Ishikawa (cell line): Measurements from ENCODE around the gene NPAT.

Source experiments
- CEBPB ChIP-seq: IDR thresholded peaks from 2 replicates; pipeline ENCODE4 v1.6.1; 2012
- CREB1 ChIP-seq: IDR thresholded peaks from 2 replicates; pipeline ENCODE4 v1.6.1; 2012; ENCODE audit warnings: low read depth
- EGR1 ChIP-seq: IDR thresholded peaks from 2 replicates; pipeline ENCODE4 v1.6.1; 2012
- EP300 ChIP-seq: IDR thresholded peaks from 2 replicates; pipeline ENCODE4 v1.6.1; 2012; ENCODE audit warnings: borderline replicate concordance
- FOXM1 ChIP-seq: IDR thresholded peaks from 2 replicates; pipeline ENCODE4 v1.6.1; 2012; ENCODE audit warnings: low read depth, borderline replicate concordance
- MAX ChIP-seq: IDR thresholded peaks from 2 replicates; pipeline ENCODE4 v1.6.1; 2012
- NFIC ChIP-seq: IDR thresholded peaks from 2 replicates; pipeline ENCODE4 v1.6.1; 2012
- RAD21 ChIP-seq: IDR thresholded peaks from 2 replicates; pipeline ENCODE4 v1.6.1; 2012; ENCODE audit warnings: low read depth
- REST ChIP-seq: IDR thresholded peaks from 2 replicates; pipeline ENCODE4 v1.6.1; 2012; ENCODE audit warnings: low read depth, mild to moderate bottlenecking
- TAF1 ChIP-seq: IDR thresholded peaks from 2 replicates; pipeline ENCODE4 v1.6.1; 2012; ENCODE audit warnings: low read depth, mild to moderate bottlenecking
- TCF12 ChIP-seq: IDR thresholded peaks from 2 replicates; pipeline ENCODE4 v1.6.1; 2012; ENCODE audit warnings: low read depth
- TEAD4 ChIP-seq: IDR thresholded peaks from 2 replicates; pipeline ENCODE4 v1.6.1; 2012
- USF1 ChIP-seq: IDR thresholded peaks from 2 replicates; pipeline ENCODE4 v1.6.1; 2012
- YY1 ChIP-seq: IDR thresholded peaks from 2 replicates; pipeline ENCODE4 v1.6.1; 2012; ENCODE audit warnings: low read depth
- ZBTB7A ChIP-seq: IDR thresholded peaks from 2 replicates; pipeline ENCODE4 v1.6.1; 2012; ENCODE audit warnings: low read depth

The NPAT gene

GRCh38 chr11:108246885-108247284 is 24.4 kb upstream of the NPAT start:
- TF ChIP-seq NFIC (no peak), REST (no peak), EGR1 (no peak), CEBPB (no peak), RAD21 (no peak), USF1 (no peak), TAF1 (no peak), MAX (no peak), TEAD4 (no peak), FOXM1 (no peak), CREB1 (no peak), ZBTB7A (no peak), TCF12 (no peak), YY1 (no peak)

GRCh38 chr11:108246308-108246707 is 23.9 kb upstream of the NPAT start:
- TF ChIP-seq CEBPB (no peak), TEAD4 (no peak), RAD21 (no peak), FOXM1 (no peak), NFIC (no peak), YY1 (no peak), EGR1 (no peak), TCF12 (no peak), MAX (no peak), TAF1 (no peak), CREB1 (no peak), ZBTB7A (no peak), USF1 (no peak), REST (no peak)

- TF ChIP-seq EP300, result no peak
- no peak for TF ChIP-seq TCF12
- no peak for TF ChIP-seq ZBTB7A
- TF ChIP-seq USF1, result no peak
- no peak for TF ChIP-seq YY1
- no peak for TF ChIP-seq TEAD4
- no peak for TF ChIP-seq EGR1
- no peak for TF ChIP-seq CEBPB
- no peak for TF ChIP-seq REST
- no peak for TF ChIP-seq FOXM1
- no peak for TF ChIP-seq CREB1
- no peak for TF ChIP-seq MAX
- no peak for TF ChIP-seq NFIC
- no peak for TF ChIP-seq RAD21
- TF ChIP-seq TAF1, result no peak
Observed at GRCh38 chr11:108242422-108242821, 20.0 kb upstream of the NPAT start.
